NOMO-1 treated with DMSO at 0.1 percent for 48 hours (cell line): Measurements from ENCODE around the gene CCDC40.
A peak's percentile ranks its signal among the peaks of the same experiment; 100 is the strongest.
"Not testable (repeated sequence)": the region's sequence is repeated elsewhere in the genome, so short reads cannot be mapped to it uniquely, and the experiment has no call there.

Source experiments
- DNase-seq: peaks from one replicate; lab custom pipeline; 2025; ENCODE audit not compliant: unreplicated experiment; lab: John Stamatoyannopoulos, UW

Gene CCDC40

DNA sequence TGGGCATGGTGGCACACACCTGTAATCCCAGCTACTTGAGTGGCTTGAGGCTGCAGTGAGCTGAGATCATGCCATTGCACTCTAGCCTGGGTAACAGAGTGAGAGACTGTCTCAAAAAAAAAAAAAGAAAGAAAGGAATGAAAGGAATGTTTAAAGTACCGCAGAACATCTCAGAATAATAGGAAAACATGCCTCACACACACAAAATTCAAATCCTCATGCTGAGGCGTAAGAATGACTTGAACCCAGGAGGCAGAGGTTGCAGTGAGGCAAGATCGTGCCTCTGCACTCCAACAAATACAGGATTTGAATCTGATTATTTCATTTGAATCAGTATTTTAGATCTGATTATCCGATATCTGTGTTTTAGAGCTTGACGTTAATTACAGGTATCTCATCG, 43.6 kb downstream of the CCDC40 start:
- DNase-seq: no peak

GRCh38 chr17:80081596-80081995, 45.2 kb downstream of the CCDC40 start:
- DNase-seq: no peak

- peak; percentile 58 for DNase-seq
Measured at GRCh38 chr17:80082403-80083135, 46.1 kb downstream of the CCDC40 start.

DNA sequence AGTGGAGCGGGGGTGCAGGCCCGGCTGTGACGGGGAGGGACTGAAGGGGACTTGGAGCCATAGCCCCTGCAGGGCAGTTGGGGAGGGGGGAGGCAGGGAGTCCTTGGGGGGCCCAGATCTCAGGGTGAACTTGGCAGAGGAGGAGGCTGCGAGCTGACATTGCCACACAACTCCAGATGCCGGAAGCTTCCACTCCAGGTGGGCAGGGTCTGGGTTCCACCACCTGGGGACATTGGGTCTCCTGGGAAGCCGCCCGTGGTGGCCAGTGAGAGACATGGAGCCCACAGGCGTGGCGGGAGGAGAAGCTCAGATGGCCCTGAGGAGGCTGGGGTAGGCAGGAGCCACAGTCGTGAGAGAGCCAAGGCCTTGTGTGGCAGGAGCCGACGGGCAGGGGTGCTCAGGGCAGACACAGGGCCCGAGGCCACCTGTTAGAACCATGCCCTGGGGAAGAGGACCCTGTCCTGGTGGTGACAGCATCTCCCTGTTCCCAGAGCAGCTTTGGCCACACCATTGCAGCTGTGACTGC, 46.8 kb downstream of the CCDC40 start:
- DNase-seq: no peak

DNA sequence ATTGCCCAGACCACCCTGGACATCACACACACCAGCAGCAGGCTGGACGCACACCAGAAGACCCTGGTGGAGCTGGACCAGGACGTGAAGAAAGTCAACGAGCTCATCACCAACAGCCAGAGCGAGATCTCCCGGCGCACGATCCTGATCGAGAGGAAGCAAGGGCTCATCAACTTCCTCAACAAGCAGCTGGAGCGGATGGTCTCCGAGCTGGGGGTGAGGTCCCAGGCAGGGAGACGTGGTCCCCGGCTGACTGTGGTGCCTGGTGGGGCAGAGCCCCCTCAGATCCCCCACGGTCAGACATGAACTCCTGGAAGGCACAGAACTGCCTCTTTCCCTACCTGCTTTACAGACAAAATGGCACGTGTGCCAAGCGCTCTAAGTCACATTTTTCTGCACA, 48.3 kb downstream of the CCDC40 start:
- DNase-seq: no peak

DNA sequence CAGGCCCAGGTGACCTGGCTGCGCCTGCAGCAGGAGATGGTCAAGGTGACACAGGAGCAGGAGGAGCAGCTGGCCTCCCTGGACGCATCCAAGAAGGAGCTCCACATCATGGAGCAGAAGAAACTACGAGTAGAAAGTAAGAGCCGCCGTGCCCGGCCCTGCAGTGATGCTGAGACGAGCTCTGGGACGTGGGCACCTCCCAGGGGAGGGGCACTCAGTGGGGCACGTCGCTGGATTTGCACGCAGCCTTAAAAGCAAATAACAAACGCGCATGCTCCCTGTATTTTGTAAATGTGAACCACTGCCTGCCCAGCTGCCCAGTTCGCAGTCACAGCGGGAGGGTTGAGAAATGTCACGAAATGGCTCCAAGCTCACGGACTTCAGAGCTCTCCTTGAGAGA, 49.6 kb downstream of the CCDC40 start:
- DNase-seq: no peak

- no peak for DNase-seq
Measured at GRCh38 chr17:80086616-80087015, 50.2 kb downstream of the CCDC40 start.

DNA sequence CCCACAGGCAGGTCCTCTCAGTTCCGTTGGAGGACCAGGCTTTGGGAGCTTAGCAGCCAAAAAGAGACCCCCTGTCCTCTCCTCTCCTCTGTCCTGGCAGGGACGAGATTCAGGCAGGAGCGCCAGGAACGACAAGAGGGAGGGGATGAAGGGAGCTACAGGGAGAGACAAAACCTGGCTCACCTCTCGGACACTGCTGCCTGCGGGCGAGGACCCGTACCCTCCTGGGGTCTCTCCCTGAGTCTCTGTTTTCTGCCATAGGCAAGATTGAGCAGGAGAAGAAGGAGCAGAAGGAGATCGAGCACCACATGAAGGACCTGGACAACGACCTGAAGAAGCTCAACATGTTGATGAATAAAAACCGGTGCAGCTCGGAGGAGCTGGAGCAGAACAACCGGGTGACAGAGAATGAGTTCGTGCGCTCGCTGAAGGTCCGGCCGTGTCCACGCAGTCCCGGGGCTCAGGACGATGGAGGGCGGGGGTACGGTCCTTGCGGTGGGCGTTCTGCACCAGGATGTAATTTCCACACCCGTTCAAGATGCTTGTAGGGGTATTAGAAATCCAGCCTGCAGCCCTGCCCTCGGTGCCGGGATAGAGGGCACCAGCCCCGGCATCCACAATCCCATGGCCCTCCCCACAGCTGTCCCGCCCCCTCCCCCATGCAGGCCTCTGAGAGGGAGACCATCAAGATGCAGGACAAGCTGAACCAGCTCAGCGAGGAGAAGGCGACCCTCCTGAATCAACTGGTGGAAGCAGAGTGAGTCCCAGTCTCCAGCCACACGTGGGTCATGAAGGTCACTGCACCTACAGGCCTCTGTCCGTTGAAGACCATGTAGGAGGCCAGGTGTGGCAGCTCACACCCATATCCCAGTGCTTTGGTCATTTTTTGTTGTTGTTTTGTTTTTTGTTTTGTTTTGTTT, 51.2 kb downstream of the CCDC40 start:
- no peak for DNase-seq

- DNase-seq: no peak
Measured at GRCh38 chr17:80089762-80090161, 53.3 kb downstream of the CCDC40 start.

GRCh38 chr17:80090164-80090563, 53.7 kb downstream of the CCDC40 start:
- not testable (repeated sequence) for DNase-seq

GRCh38 chr17:80091376-80091775, 54.9 kb downstream of the CCDC40 start:
- no peak for DNase-seq

- peak; percentile 91 for DNase-seq
Measured at GRCh38 chr17:80092959-80093358, 56.5 kb downstream of the CCDC40 start.

GRCh38 chr17:80095038-80095843, 58.8 kb downstream of the CCDC40 start:
- no peak for DNase-seq

GRCh38 chr17:80095844-80096475, 59.5 kb downstream of the CCDC40 start:
- no peak for DNase-seq

GRCh38 chr17:80096561-80097021, 60.1 kb downstream of the CCDC40 start:
- DNase-seq: no peak

GRCh38 chr17:80097127-80097621, 60.7 kb downstream of the CCDC40 start:
- no peak for DNase-seq

DNA sequence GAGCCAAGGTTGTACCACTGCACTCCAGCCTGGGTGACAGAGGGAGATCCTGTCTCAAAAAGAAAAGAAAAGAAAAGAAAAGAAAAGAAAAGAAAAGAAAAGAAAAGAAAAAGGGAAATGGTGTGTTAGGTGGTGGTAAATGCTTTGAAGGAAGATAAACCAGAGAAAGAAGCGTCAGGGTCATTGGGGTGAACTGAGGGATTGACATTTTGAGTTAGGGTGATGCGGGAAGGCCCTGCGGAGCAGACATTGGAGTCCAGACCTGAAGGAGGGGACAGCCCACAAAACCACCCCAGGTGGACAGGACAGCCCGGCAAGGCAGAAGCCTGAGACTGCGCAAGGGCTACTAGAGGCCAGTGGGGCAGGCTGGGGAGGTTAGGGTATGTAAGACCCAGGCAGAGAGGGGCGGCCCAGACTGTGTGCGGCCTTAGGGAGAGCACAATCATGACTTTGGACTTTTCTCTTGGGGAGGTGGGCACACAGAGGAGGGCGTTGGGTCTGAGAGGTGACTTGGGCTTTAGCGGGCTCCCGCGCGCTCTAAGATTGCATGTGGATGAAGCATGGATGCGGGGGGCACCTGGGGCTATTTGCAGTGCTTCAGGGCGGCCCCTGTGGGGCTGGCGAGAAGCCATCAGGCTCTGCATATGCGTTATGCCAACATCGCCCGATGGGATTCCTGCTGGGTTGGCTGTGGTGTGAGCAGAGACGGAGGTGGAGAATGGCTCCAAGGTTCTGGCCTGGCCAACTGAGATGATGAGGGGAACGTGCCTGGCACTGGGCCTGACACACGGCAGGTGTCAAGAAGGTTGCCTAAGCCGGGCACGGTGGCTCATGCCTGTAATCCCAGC, 61.6 kb downstream of the CCDC40 start:
- DNase-seq: no peak

GRCh38 chr17:80099291-80100034, 63.0 kb downstream of the CCDC40 start:
- DNase-seq: no peak

DNA sequence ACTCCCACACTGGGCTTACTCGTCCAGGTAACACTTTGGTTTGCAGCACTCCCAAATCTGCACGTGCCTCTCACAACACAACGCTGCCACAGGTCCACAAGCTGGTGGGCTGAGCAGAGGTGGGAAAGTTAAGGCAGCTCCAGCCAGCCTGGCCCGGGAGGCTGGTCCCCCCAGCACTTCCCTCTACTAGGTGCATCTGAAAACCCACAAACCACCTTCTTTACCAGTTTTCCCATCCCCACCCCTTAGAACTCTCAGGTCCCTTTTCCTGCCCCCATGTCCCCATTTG, 63.5 kb downstream of the CCDC40 start:
- no peak for DNase-seq
